Stimulated activated CD4-positive, alpha-beta T cell treated with anti-CD3 and anti-CD28 coated beads, Interleukin-4, amount 100 ng/mL, for 1 hour (primary cell): ENCODE data around the gene DIP2C.
"Not testable (repeated sequence)": the region's sequence is repeated elsewhere in the genome, so short reads cannot be mapped to it uniquely, and the experiment has no call there.

Source experiments
- DNase-seq: peaks from one replicate; pipeline ENCODE4 v3.0.0-alpha.2; 2020

DIP2C gene

GRCh38 chr10:489330-489729, 200.1 kb downstream of the DIP2C start:
- DNase-seq, result no peak

GRCh38 chr10:488933-489215, 200.6 kb downstream of the DIP2C start:
- DNase-seq, result no peak

- no peak for DNase-seq
Observed at GRCh38 chr10:488081-488932, 201.2 kb downstream of the DIP2C start.

GRCh38 chr10:486666-487322, 202.7 kb downstream of the DIP2C start:
- DNase-seq, result no peak

- no peak for DNase-seq
Observed at GRCh38 chr10:486206-486605, 203.3 kb downstream of the DIP2C start.

GRCh38 chr10:485776-486175, 203.7 kb downstream of the DIP2C start:
- no peak for DNase-seq

GRCh38 chr10:484925-485661, 204.4 kb downstream of the DIP2C start:
- DNase-seq, result no peak

- DNase-seq, result peak; percentile 15
Observed at GRCh38 chr10:484441-484924, 205.0 kb downstream of the DIP2C start.

- no peak for DNase-seq
Observed at GRCh38 chr10:483261-483660, 206.2 kb downstream of the DIP2C start.

GRCh38 chr10:482848-483247, 206.6 kb downstream of the DIP2C start:
- DNase-seq, result no peak

GRCh38 chr10:482051-482501, 207.4 kb downstream of the DIP2C start:
- no peak for DNase-seq

GRCh38 chr10:481628-482027, 207.8 kb downstream of the DIP2C start:
- no peak for DNase-seq

GRCh38 chr10:480928-481552, 208.4 kb downstream of the DIP2C start:
- no peak for DNase-seq

- no peak for DNase-seq
Observed at GRCh38 chr10:480498-480927, 209.0 kb downstream of the DIP2C start.

- not testable (repeated sequence) for DNase-seq
Observed at GRCh38 chr10:479706-480497, 209.6 kb downstream of the DIP2C start.

GRCh38 chr10:478471-479245, 210.8 kb downstream of the DIP2C start:
- no peak for DNase-seq

GRCh38 chr10:477620-478019, 211.8 kb downstream of the DIP2C start:
- DNase-seq, result no peak

GRCh38 chr10:476455-476780, 213.1 kb downstream of the DIP2C start:
- no peak for DNase-seq

- DNase-seq, result no peak
Observed at GRCh38 chr10:475709-476454, 213.6 kb downstream of the DIP2C start.

- no peak for DNase-seq
Observed at GRCh38 chr10:474946-475345, 214.5 kb downstream of the DIP2C start.

- no peak for DNase-seq
Observed at GRCh38 chr10:474406-474805, 215.1 kb downstream of the DIP2C start.
